Hypothalamus (tissue), 51 donors: Measurements from ENCODE around the gene CES2.
"Not testable (repeated sequence)": the region's sequence is repeated elsewhere in the genome, so short reads cannot be mapped to it uniquely, and the experiment has no call there.

Source experiments
- DNase-seq, 51 donors: peaks; one replicate each; lab custom pipeline; 2025; lab: John Stamatoyannopoulos, UW

The CES2 gene

GRCh38 chr16:66950437-66950836 lies 15.1 kb downstream of the CES2 start:
- no peak for DNase-seq

- no peak for DNase-seq
These were observed 15.9 kb downstream of the CES2 start for GRCh38 chr16:66950971-66951790.

- DNase-seq, result no peak
These were observed 17.3 kb downstream of the CES2 start for GRCh38 chr16:66952430-66953110.

GRCh38 chr16:66953462-66954096 lies 18.3 kb downstream of the CES2 start:
- no peak for DNase-seq

- DNase-seq, result peak in 39 of 51 donors; percentile 3 to 77 (median 43)
These were observed 18.9 kb downstream of the CES2 start for GRCh38 chr16:66954097-66954659.

GRCh38 chr16:66955363-66956153 lies 20.2 kb downstream of the CES2 start:
- not testable (repeated sequence) for DNase-seq

GRCh38 chr16:66956154-66956457 lies 20.8 kb downstream of the CES2 start:
- DNase-seq, result not testable (repeated sequence)

- DNase-seq, result no peak
These were observed 23.8 kb downstream of the CES2 start for GRCh38 chr16:66958857-66959703.

- peak in 1 of 51 donors; percentile 51 for DNase-seq
These were observed 24.4 kb downstream of the CES2 start for GRCh38 chr16:66959704-66960161.

GRCh38 chr16:66960270-66960669 lies 25.0 kb downstream of the CES2 start:
- no peak for DNase-seq

GRCh38 chr16:66961065-66961744 lies 25.9 kb downstream of the CES2 start, which contains the start of gene CES3:
CES3 (plus strand) TSS chr16:66961266; CDS start chr16:66961308, 42 bp downstream.
- peak in 24 of 51 donors; percentile 4 to 51 (median 31) for DNase-seq

GRCh38 chr16:66961914-66962313 lies 26.6 kb downstream of the CES2 start:
- DNase-seq, result no peak

- DNase-seq, result no peak
These were observed 28.7 kb downstream of the CES2 start for GRCh38 chr16:66964049-66964448.

GRCh38 chr16:66968847-66969246 lies 33.5 kb downstream of the CES2 start:
- DNase-seq, result peak in 2 of 51 donors; percentile 18 to 36

GRCh38 chr16:66970775-66971720 lies 35.7 kb downstream of the CES2 start:
- DNase-seq, result no peak

GRCh38 chr16:66972983-66973382 lies 37.7 kb downstream of the CES2 start:
- no peak for DNase-seq

- no peak for DNase-seq
These were observed 38.4 kb downstream of the CES2 start for GRCh38 chr16:66973716-66974115.
